K562 (cell line): ENCODE data around the gene NRCAM. TPM values are rescaled to one million over a fixed set of nuclear protein-coding genes. Genes with fewer than 3 reads are reported as not detected.

Experiments
- CCNT2 ChIP-seq: IDR thresholded peaks from 2 replicates; pipeline ENCODE4 v1.6.1; 2011; ENCODE audit warnings: borderline replicate concordance, low read depth, mild to moderate bottlenecking, moderate library complexity, mixed read lengths, low read length; ENCODE audit not compliant: insufficient read length; ENCODE audit errors: extremely low read depth
- CEBPB ChIP-seq: fragments of 450-650 bp; IDR thresholded peaks from 2 replicates; pipeline ENCODE4 v1.6.1; 2016; ENCODE audit warnings: missing genetic modification characterization, missing compliant biosample characterization
- CHD4 ChIP-seq: fragments of 200-600 bp; sonication (generic); IDR thresholded peaks from 3 replicates; pipeline ENCODE4 v1.6.1; 2012; ENCODE audit warnings: low read depth, mild to moderate bottlenecking, mixed read lengths, low read length, inconsistent platforms; ENCODE audit not compliant: insufficient read depth, insufficient replicate concordance, poor library complexity, severe bottlenecking
- L3MBTL2 ChIP-seq: fragments of 450-650 bp; IDR thresholded peaks from 2 replicates; pipeline ENCODE4 v1.6.1; 2016; ENCODE audit warnings: mild to moderate bottlenecking, moderate library complexity
- MAFF ChIP-seq: IDR thresholded peaks from 2 replicates; pipeline ENCODE4 v1.6.1; 2012; ENCODE audit warnings: low read length, improper control_type of control experiment
- SMAD4 ChIP-seq: fragments of 250-450 bp; sonication (Bioruptor Pico); conservative IDR thresholded peaks from 2 replicates; pipeline ENCODE4 v1.8.0; 2021; ENCODE audit warnings: inconsistent platforms, mild to moderate bottlenecking, moderate library complexity
- ZNF212 ChIP-seq: fragments of 450-650 bp; formaldehyde crosslinking; IDR thresholded peaks from 2 replicates; pipeline ENCODE4 v1.4.0; 2020; ENCODE audit warnings: mild to moderate bottlenecking
- polyA plus RNA-seq, 8 experiments: library from polyadenylated mRNA; depleted of rRNA in 4 of 8; stranded (reverse) in 5 of 8; unstranded in 3 of 8; fragments of >200 nt; fragmentation: Nextera tagmentation in 2 of 8; fragmentation: Illumina TruSeq in 1 of 8; extraction: Ambion mirVana in 2 of 8; extraction: Trizol in 1 of 8; gene quantifications; 2 replicates each; pipeline versions ENCODE4 v1.2.1 to v1.2.3, GENCODE V29; 2011 to 2014; ENCODE audit warnings: inconsistent platforms in 1 of 8, missing spikeins in 1 of 8
- total RNA-seq, 7 experiments: library from RNA; depleted of rRNA in 6 of 7; stranded (reverse); fragments of >200 nt in 6 of 7; fragmentation: Illumina TruSeq in 2 of 7; extraction: Trizol in 2 of 7; gene quantifications; 2 replicates each; pipeline versions ENCODE4 v1.2.1 to v1.2.3, GENCODE V29; 2011 to 2021; ENCODE audit warnings: low replicate concordance in 1 of 7
- TF ChIP-seq, protein P1 (sequence below): IDR thresholded peaks from 2 replicates; pipeline ENCODE4 v1.6.1; 2011; ENCODE audit warnings: borderline replicate concordance, low read depth, mild to moderate bottlenecking, moderate library complexity, low read length; ENCODE audit not compliant: insufficient read depth, poor library complexity, severe bottlenecking
- TF ChIP-seq, protein P2 (sequence below), 2 experiments: IDR thresholded peaks in 1 of 2; conservative IDR thresholded peaks in 1 of 2; 2 replicates each; pipeline ENCODE4 v1.6.1; 2016; ENCODE audit warnings: low read depth in 2 of 2, mild to moderate bottlenecking in 1 of 2, missing compliant biosample characterization in 1 of 2, missing genetic modification characterization in 1 of 2, moderate library complexity in 1 of 2
- TF ChIP-seq, protein P3 (sequence below): fragments of 450-650 bp; IDR thresholded peaks from 2 replicates; pipeline ENCODE4 v1.6.1; 2016; ENCODE audit warnings: antibody characterized with exemption
- TF ChIP-seq, protein P4 (sequence below): fragments of 250-450 bp; sonication (Bioruptor Pico); IDR thresholded peaks from 2 replicates; pipeline ENCODE4 v1.4.0; 2020; ENCODE audit warnings: mild to moderate bottlenecking, moderate library complexity

NRCAM gene
- total and polyA plus RNA-seq, 9 of the 15 experiments (the other 6 are each of a cell fraction or from before 2014, with no cell fraction given) = 0.03 to 0.54 (median 0.12) TPM; not detected in 1

DNA sequence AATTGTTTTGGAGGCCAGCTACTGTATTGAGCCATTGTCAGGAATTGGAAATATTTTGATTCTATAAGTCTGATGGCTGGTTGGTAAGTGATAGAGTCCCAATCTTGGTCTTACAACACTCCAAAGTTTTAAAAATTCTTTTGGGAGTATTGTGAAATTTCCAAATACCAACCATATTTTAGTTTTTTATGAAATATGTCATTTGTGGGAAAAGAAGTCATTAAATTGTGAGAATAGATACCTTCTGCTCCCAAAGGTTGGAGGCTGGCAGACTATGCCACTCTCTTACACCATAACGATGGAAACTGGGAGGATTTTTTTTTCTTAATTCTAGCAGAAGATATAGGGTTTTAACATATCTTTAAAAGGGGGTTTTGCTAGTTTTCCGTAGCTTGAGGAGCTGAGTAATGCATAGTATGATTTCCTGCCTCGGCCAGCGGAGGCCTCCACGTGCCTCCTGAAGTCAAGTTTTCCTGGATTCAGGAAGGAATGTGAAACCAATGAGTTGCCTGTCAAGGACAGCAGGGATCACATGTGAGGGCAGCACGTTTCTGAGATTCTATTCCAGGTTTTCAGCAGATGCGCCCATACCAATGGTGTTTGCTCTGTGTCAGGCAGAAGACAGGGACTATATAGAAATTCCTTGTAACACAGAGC is 233.9 kb downstream of the NRCAM start (continued):
- TF ChIP-seq, protein P1, sequence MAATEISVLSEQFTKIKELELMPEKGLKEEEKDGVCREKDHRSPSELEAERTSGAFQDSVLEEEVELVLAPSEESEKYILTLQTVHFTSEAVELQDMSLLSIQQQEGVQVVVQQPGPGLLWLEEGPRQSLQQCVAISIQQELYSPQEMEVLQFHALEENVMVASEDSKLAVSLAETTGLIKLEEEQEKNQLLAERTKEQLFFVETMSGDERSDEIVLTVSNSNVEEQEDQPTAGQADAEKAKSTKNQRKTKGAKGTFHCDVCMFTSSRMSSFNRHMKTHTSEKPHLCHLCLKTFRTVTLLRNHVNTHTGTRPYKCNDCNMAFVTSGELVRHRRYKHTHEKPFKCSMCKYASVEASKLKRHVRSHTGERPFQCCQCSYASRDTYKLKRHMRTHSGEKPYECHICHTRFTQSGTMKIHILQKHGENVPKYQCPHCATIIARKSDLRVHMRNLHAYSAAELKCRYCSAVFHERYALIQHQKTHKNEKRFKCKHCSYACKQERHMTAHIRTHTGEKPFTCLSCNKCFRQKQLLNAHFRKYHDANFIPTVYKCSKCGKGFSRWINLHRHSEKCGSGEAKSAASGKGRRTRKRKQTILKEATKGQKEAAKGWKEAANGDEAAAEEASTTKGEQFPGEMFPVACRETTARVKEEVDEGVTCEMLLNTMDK = peak; percentile 52
- TF ChIP-seq ZNF212 (no peak), MAFF (no peak), CCNT2 (no peak), SMAD4 (peak; percentile 54), CHD4 (no peak), L3MBTL2 (peak; percentile 62; the same call in 1 of the 2 replicates), CEBPB (tag) (peak; percentile 54)
- TF ChIP-seq, protein P2, sequence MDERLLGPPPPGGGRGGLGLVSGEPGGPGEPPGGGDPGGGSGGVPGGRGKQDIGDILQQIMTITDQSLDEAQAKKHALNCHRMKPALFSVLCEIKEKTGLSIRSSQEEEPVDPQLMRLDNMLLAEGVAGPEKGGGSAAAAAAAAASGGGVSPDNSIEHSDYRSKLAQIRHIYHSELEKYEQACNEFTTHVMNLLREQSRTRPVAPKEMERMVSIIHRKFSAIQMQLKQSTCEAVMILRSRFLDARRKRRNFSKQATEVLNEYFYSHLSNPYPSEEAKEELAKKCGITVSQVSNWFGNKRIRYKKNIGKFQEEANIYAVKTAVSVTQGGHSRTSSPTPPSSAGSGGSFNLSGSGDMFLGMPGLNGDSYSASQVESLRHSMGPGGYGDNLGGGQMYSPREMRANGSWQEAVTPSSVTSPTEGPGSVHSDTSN (CRISPR knock-in tag; IDR thresholded peaks at IDR 0.05; ENCODE audit: low read depth) = no peak
- TF ChIP-seq, protein P2 (tag; conservative IDR thresholded peaks at IDR 0.05; ENCODE audit: low read depth) = no peak
- TF ChIP-seq, protein P3, sequence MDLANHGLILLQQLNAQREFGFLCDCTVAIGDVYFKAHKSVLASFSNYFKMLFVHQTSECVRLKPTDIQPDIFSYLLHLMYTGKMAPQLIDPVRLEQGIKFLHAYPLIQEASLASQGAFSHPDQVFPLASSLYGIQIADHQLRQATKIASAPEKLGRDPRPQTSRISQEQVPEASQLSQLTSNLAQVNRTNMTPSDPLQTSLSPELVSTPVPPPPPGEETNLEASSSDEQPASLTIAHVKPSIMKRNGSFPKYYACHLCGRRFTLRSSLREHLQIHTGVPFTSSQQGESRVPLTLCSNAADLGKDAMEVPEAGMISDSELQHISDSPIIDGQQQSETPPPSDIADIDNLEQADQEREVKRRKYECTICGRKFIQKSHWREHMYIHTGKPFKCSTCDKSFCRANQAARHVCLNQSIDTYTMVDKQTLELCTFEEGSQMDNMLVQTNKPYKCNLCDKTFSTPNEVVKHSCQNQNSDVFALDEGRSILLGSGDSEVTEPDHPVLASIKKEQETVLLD = no peak
- TF ChIP-seq, protein P4, sequence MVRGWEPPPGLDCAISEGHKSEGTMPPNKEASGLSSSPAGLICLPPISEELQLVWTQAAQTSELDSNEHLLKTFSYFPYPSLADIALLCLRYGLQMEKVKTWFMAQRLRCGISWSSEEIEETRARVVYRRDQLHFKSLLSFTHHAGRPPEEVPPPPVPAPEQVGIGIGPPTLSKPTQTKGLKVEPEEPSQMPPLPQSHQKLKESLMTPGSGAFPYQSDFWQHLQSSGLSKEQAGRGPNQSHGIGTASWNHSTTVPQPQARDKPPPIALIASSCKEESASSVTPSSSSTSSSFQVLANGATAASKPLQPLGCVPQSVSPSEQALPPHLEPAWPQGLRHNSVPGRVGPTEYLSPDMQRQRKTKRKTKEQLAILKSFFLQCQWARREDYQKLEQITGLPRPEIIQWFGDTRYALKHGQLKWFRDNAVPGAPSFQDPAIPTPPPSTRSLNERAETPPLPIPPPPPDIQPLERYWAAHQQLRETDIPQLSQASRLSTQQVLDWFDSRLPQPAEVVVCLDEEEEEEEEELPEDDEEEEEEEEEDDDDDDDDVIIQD (CRISPR knock-in tag) = no peak
- TF ChIP-seq, all 486 proteins: peak for 9
